Progenitor cell of endocrine pancreas (in vitro differentiated cells): ENCODE measurements around the gene ABLIM2. TPM values are rescaled to one million over a fixed set of nuclear protein-coding genes. Genes with fewer than 3 reads are reported as not detected.

Experiments used
- DNase-seq: peaks from one replicate; pipeline ENCODE4 v3.0.0; 2021; ENCODE audit warnings: low spot score; ENCODE audit not compliant: unreplicated experiment
- H3K27ac Mint-ChIP-seq: 2 replicates; pipeline ENCODE4 v1.8.0; 2021; ENCODE audit warnings: mild to moderate bottlenecking, moderate library complexity, mixed read lengths
- H3K27me3 Mint-ChIP-seq: 2 replicates; pipeline ENCODE4 v1.8.0; 2021; ENCODE audit warnings: mixed read lengths
- H3K36me3 Mint-ChIP-seq: 2 replicates; pipeline ENCODE4 v1.8.0; 2022; ENCODE audit warnings: mixed read lengths; ENCODE audit not compliant: insufficient read depth
- H3K4me1 Mint-ChIP-seq: 2 replicates; pipeline ENCODE4 v1.8.0; 2021; ENCODE audit warnings: low read depth, mixed read lengths
- H3K4me3 Mint-ChIP-seq: 2 replicates; pipeline ENCODE4 v1.8.0; 2021; ENCODE audit warnings: low read depth, mild to moderate bottlenecking, moderate library complexity, mixed read lengths
- H3K9me3 Mint-ChIP-seq: 2 replicates; pipeline ENCODE4 v1.8.0; 2021; ENCODE audit warnings: low read depth, mixed read lengths
- CTCF ChIP-seq: fragments of 200-600 bp; sonication (generic); IDR thresholded peaks from one replicate; pipeline ENCODE4 v1.5.0; 2021; ENCODE audit warnings: antibody characterized with exemption, mild to moderate bottlenecking; ENCODE audit not compliant: unreplicated experiment
- total RNA-seq: library from RNA; stranded (reverse); gene quantifications from 2 replicates; pipeline ENCODE4 v1.2.1, GENCODE V29; 2021

Gene ABLIM2
- total RNA-seq, 1 donor from 2014 or later = 5.7 TPM

GRCh38 chr4:8195841-8196458 lies 37.3 kb upstream of the ABLIM2 start:
- H3K9me3 Mint-ChIP-seq = no peaks in the 10 kb centered on the region
- no peaks in the 10 kb centered on the region for H3K27me3 Mint-ChIP-seq
- no peak for DNase-seq
- H3K4me3 Mint-ChIP-seq = no peak overlapping the region
- H3K4me1 Mint-ChIP-seq = peaks cover 24% of the 10 kb centered on the region
- no peak for TF ChIP-seq CTCF
- H3K36me3 Mint-ChIP-seq = no peaks in the 10 kb centered on the region
- no peak overlapping the region for H3K27ac Mint-ChIP-seq

GRCh38 chr4:8195431-8195830 lies 36.8 kb upstream of the ABLIM2 start:
- no peak for DNase-seq
- Mint-ChIP-seq H3K9me3 (no peaks in the 10 kb centered on the region), H3K27me3 (no peaks in the 10 kb centered on the region), H3K27ac (no peak overlapping the region), H3K4me3 (no peak overlapping the region), H3K36me3 (no peaks in the 10 kb centered on the region), H3K4me1 (peaks cover 21% of the 10 kb centered on the region)
- TF ChIP-seq CTCF = no peak

- Mint-ChIP-seq H3K27ac (no peak overlapping the region), H3K4me3 (no peak overlapping the region), H3K9me3 (no peaks in the 10 kb centered on the region), H3K36me3 (no peaks in the 10 kb centered on the region), H3K27me3 (no peaks in the 10 kb centered on the region), H3K4me1 (peaks cover 19% of the 10 kb centered on the region)
- no peak for DNase-seq
- TF ChIP-seq CTCF = no peak
Observed at GRCh38 chr4:8194306-8195242, 36.0 kb upstream of the ABLIM2 start.

- Mint-ChIP-seq H3K27me3 (no peaks in the 10 kb centered on the region), H3K4me3 (no peak overlapping the region), H3K4me1 (peaks cover 8% of the 10 kb centered on the region), H3K9me3 (no peaks in the 10 kb centered on the region), H3K27ac (no peak overlapping the region), H3K36me3 (no peaks in the 10 kb centered on the region)
- DNase-seq = no peak
- TF ChIP-seq CTCF = peak; percentile 15
Observed at GRCh38 chr4:8192748-8193738, 34.4 kb upstream of the ABLIM2 start.
